Stimulated activated CD4-positive, alpha-beta T cell treated with anti-CD3 and anti-CD28 coated beads, TNF-alpha, amount 100 ng/mL, for 48 hours (primary cell): Measurements from ENCODE around the gene MEIOC.
A peak's percentile ranks its signal among the peaks of the same experiment; 100 is the strongest.
"Not testable (repeated sequence)": the region's sequence is repeated elsewhere in the genome, so short reads cannot be mapped to it uniquely, and the experiment has no call there.

Source experiments
- DNase-seq, 3 donors: peaks; one replicate each; pipeline ENCODE4 v3.0.0-alpha.2; 2020; ENCODE audit warnings: low read depth in 3 of 3

MEIOC gene

GRCh38 chr17:44647736-44648135 is 8.5 kb upstream of the MEIOC start:
- no peak for DNase-seq

- no peak for DNase-seq
Observed at GRCh38 chr17:44648963-44649362, 7.3 kb upstream of the MEIOC start.

DNA sequence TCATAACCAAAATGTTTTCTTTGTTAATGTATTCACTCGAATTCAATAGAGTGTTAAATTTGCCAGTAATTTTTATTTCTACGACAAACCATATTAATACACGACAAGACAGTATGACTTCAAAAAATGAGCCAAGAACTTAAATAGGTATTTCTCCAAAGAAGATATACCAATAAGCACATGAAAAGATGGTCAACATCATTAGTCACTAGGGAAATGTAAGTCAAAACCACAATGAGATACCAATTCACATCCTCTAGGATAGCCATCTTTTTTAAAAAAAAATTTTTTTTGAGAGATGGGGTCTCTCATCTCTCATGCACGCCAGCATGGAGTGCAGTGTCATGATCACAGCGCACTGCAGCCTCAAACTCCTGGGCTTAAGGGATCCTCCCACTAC is 5.0 kb upstream of the MEIOC start:
- no peak for DNase-seq

DNA sequence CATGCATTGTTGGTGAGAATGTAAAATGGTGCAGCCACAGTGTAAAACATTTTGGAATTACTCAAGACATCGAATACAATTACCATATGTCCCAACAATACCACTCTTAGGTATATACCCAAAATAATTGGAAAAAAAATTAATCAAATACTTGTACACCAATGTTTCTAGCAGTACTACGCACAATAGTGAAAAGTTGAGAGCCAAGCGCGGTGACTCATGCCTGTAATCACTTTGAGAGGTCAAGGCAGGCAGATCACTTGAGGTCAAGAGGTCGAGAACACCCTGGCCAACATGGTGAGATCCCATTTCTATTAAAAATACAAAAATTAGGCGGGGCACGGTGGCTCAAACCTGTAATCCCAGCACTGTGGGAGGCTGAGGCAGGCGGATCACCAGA is 3.5 kb upstream of the MEIOC start:
- DNase-seq = no peak

DNA sequence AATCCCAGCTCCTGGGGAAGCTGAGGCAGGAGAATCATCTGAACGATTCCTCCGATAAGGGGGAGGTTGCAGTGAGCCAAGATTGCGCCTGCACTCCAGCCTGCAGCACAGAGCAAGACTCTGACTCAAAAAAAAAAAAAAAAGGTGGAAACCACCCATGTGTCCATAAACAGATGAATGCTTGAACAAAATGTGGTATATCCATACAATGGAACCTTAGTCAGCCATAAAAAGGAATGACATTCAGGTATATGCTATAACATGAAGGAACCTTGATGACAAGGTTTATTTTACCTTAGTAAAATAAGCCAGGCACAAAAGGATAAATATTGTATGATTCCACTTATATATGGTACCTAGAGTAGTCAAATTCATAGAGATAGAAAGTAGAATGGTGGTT is 2.9 kb upstream of the MEIOC start:
- no peak for DNase-seq

DNA sequence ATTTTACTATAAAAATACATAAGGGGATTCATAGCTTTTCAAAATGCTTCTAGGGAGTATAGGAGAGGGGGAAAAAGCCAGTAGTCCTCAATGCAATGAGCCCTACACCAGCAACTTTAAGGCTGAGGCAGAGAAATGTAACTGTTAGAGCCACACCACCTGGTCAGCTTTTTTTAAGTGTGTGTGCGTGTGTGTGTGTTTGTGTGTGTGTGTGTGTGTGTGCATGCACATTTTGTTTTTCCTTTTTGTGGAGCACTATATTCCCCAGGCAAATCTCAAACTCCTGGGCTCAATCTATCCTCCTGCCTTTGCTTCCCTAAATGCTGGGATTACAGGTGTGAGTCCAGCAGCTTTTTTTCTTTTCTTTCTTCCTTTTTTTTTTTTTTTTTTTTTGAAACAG is 2.3 kb upstream of the MEIOC start:
- no peak for DNase-seq

DNA sequence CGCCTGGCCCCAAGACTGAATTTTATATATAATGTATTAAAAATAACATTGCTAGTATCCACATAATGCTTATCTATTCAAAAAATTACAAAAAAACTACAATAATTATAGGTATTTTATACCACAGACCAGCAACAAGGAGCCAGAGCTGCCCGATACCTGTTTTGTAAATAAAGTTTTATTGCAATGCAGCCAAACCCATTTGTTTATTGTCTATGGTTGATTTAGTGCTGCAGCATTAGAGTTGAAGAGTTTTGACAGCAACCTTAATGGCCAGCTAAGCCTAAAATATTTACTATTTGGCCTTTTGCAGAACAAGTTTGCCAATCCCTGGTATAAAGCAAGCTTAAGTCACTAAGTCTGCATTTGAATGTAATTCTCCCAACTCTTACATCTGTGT is 5.6 kb downstream of the MEIOC start:
- no peak for DNase-seq

DNA sequence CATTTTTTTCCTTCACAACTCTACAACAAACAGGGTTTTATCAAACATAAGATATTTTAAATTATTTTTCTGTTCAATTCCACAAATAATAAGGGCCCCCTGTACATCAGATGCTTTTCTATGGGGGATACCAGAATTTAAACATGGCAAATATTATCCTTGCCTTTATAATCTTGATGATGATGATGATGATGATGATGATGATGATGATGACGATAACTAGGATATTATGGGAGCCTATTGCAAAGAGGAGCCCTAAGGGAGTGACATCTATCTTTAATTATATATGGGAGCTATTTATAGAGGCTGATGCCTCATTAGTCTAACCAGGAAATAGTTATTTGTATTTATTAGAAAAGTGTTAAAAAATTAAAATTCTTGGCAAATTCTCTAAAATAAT is 6.8 kb downstream of the MEIOC start:
- DNase-seq = no peak

DNA sequence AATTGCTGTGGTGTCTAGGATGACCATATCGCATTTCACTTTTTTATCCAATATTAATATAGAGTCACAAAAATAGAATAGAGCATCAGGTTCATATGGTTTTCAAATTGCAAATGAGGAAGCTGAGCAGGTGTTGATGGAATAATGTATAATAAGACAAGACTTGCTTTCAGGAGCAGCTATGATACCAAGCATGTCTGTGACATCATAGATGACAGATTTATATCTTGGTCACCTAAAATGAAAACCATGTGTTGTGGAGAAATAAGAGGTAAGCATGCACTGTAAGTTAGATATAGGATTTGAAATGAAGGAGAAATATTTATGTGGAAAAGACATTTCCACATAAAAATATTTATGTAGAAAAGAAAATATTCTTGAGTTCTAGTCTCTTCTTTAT is 8.6 kb downstream of the MEIOC start:
- DNase-seq = no peak

DNA sequence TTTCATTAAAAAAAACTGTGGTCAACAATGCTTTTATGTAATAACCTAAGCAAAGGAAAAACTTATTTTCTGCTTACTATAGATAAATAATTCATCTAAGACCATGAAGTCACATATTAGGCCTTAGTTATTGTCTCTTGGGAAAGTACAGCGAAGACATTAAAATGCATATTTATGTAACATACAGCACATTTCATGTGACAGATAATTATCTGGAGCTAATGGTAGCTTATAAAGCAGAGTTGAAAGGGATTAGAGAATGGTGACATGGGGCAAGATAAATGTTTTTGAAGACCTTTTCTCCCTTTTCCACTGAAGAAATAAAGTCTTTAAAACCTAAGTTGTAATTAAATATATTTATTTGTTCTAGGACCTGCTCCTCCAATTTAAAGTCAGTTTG is 9.7 kb downstream of the MEIOC start:
- no peak for DNase-seq

DNA sequence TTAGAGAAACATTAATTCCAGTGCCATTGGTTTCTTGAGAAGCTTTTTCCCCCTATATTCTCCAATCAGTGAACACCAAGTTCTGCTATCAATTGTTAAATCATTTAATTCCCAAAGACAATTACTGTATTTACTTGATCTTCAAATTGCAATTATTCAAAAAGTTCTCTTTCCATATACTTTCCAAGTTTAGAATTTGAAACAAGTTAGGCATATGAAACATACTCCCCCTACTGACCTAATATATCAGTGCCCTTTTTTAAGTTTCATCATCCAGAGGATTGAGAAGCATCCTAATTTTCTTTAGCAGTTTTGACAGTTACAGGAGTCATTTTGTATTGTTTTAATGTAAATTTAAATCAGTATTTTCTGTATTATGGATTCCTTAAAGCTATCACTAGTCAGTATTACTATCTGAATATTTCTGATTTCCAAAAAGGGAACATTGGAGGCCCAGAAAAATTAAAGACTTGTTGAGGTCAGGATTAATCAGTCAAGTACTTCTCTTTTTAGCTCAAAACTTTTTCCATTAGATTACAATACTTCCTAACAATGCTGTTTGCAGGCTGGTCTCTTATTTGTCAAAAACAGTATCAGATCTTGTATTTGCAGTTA is 16.3 kb downstream of the MEIOC start:
- no peak for DNase-seq

DNA sequence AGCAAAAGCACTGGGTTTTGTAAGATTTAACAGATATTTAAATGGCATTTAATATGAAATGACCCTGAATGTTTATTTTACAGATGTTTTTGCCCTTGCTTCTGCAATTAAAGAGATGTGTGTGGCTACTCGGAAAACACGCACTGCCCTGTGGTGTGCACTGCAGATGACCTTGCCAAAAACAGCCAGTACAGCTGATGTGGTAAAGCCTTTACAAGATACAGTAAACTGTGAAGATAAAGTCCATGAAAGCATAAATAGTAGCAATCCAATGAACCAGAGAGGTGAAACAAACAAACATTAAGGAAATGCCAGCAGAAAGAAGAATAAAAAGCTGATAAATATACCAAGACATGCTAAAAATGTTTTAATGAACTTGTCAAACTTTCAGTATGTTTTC is 17.6 kb downstream of the MEIOC start:
- no peak for DNase-seq

- no peak for DNase-seq
Observed at GRCh38 chr17:44677136-44677535, 20.9 kb downstream of the MEIOC start.

- DNase-seq = not testable (repeated sequence)
Observed at GRCh38 chr17:44683303-44683702, 27.0 kb downstream of the MEIOC start.

GRCh38 chr17:44687756-44688155 is 31.5 kb downstream of the MEIOC start:
- no peak for DNase-seq

- DNase-seq = no peak
Observed at GRCh38 chr17:44688200-44688599, 31.9 kb downstream of the MEIOC start.

GRCh38 chr17:44688675-44689476 is 32.6 kb downstream of the MEIOC start:
- no peak for DNase-seq

GRCh38 chr17:44689477-44690217 is 33.4 kb downstream of the MEIOC start, which contains the start of gene CCDC43:
CCDC43 (minus strand) TSS chr17:44689776; CDS start chr17:44689753, 23 bp downstream.
- peak; percentile 86 to 89 (median 88) for DNase-seq

GRCh38 chr17:44690746-44691306 is 34.6 kb downstream of the MEIOC start:
- not testable (repeated sequence) for DNase-seq

DNA sequence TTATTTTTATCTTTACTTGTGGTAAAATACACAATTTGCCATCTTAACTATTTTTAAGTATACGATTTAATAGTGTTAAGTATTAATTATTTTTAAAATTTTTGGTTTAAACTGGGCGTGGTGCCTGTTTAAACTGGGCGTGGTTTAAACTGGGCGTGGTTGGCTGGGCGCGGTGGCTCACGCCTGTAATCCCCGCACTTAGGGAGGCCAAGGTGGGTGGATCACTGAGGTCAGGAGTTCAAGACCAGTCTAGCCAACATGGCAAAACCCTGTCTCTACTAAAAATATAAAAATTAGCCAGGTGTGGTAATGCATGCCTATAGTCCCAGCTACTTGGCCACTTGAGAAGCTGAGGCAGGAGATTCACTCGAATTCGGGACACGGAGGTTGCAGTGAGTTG is 37.3 kb downstream of the MEIOC start:
- no peak for DNase-seq

GRCh38 chr17:44700288-44700687 is 44.0 kb downstream of the MEIOC start:
- not testable (repeated sequence) for DNase-seq

- DNase-seq = no peak
Observed at GRCh38 chr17:44707755-44708400, 51.6 kb downstream of the MEIOC start.
